ENCODE measurements around the gene DNAH6.
A peak's percentile ranks its signal among the peaks of the same experiment; 100 is the strongest.
"Not testable (repeated sequence)": the region's sequence is repeated elsewhere in the genome, so short reads cannot be mapped to it uniquely, and the experiment has no call there.

Gene DNAH6

GRCh38 chr2:84839851-84840250, 323.6 kb downstream of the DNAH6 start:
- DNase-seq (ENCODE audit: low spot score), result no peak

DNA sequence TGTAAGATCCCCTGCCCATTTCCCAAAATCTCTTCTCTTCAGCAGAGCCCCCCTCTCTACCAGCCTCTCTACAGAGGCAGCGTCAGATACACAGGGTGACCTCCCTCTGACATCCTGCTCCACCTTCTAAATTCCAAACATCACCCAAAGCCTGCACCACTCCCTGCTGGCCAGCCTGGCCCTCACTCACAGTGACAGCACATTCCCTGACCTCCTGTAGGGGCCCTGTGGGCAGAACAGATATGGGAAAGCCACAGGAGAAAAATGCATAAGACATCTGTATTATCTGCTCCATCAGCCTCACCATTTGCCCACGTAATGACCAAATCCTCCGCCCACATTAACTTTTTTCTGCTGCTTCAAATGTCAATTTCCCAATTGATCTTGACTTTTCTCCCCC, 324.0 kb downstream of the DNAH6 start:
- no peak for DNase-seq (ENCODE audit: low spot score)

DNA sequence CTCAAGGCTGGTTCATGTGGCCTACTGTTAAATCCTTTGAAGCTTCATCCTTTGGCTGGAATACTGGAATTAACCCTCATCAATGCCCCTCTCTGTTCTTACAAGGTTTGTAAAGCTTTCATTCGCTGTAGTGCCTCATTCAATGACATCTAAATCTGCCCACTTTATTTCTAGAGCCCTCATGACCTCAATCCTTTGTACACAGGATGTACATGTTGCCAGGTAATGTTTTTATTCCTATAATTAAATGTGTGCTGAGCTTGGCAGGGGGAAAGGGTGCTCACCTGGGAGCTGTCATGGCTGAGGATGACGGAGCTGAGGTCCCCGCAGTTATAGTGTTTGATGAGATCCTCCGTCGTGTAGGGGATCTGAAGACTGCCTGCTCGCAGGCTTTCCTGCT, 325.3 kb downstream of the DNAH6 start:
- no peak for DNase-seq (ENCODE audit: low spot score)

DNA sequence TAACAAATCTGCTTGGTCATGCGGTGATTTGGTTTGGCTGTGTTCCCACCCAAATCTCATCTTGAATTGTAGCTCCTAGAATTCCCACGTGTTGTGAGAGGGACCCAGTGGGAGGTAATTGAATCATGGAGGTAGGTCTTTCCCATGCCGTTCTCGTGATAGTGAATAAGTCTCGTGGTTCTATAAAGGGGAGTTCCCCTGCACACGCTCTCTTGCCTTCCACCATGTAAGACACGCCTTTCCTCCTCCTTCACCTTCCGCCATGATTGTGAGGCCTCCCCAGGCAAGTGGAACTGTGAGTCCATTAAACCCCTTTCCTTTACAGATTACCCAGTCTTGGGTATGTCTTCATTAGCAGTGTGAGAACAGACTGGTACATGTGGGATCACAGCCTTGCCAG, 327.8 kb downstream of the DNAH6 start:
- DNase-seq (ENCODE audit: low spot score), result no peak

- DNase-seq (ENCODE audit: low spot score), result no peak
These were observed 329.9 kb downstream of the DNAH6 start for GRCh38 chr2:84846041-84846663.

DNA sequence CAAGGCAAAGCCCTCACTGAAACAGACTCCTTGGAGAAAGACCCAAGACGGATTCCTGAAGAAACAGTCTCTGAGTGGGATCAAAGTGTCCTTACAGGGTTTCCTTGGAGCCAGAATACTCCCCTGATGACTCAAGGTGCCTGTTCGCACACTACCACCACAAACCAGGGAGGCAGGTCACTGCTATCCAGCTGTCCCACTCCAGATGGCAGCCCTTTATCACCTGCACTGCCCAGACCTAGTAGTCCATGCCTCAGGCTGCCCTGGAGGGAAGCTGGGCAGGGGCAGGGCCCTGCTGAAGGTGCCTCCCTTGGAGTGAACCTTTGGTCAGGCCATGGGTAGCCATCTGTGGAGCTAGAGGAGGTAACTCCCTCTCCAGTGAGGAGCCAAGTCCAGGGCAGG, 330.4 kb downstream of the DNAH6 start:
- DNase-seq (ENCODE audit: low spot score), result peak; percentile 28

DNA sequence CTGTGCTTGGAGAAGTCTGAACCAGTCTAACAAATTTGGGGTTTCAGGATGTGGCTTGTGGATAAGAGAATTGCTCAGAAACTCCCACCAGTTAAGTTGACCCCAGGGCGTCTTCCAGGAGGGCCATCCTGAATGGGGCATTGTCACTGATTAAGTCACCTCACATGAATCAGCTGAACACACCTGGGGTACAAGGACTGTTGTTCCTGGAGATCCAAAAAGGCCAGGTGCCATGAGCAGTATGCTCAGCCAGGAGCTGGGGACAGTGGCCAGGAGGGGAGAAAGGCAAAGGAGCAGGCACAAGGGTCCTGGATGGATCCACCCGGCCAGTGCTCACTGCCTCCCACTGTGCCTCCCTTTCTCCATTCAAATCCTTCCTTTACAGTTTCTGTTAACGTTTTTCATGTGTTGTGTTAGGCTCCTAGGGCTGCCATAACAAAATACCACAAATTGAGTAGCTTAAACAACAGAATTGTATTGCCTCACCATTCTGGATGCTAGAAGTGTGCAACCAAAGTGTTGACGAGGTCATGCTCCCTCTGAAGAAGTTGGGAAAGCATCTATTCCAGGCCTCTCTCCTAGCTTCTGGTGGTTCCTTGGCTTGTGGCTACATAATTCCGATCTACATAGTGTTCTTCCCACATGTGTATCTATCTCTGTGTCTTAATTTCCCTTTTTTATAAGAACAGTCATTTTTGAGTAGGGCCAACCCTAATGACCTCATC, 331.2 kb downstream of the DNAH6 start:
- DNase-seq (ENCODE audit: low spot score), result no peak

GRCh38 chr2:84849271-84849952, 333.1 kb downstream of the DNAH6 start:
- peak; percentile 24 for DNase-seq (ENCODE audit: low spot score)

DNA sequence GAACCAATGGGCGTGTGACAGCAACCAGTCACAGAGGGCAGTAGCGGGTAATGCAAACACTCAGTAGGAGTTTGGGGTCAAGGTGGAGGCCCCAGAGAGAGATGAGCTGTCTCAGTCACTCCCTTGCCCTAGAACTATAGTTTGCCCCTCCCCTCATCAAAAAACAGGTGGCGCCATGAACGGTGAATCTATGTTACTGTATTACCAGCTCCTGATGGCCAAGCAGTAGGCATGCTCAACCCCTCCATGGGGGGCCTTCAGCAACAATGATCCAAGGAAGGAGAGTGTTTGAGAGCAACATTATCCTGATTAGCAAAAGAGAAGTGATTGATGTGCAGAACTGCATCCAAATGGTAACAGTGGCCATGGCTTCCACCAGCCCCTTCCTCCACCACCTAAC, 334.2 kb downstream of the DNAH6 start:
- no peak for DNase-seq (ENCODE audit: low spot score)

DNA sequence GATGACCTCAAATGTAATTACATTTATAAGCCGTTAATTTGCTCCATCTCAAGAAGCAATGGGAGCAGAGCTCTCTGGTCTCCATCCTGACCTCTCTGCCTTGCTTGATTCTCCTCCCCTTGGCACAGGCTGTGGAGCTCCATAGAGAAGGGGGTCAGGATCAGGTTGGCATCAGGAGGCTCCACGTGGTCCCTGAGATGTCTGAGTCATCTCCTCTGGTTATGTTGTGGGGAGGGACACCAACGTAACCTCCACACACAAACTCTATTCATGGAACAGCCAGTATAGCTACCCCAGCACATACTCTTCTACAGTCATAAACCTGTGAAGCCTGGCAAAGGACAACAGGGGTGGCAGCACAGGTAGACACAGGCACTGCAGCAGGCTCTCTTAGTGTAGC, 335.6 kb downstream of the DNAH6 start:
- no peak for DNase-seq (ENCODE audit: low spot score)

DNA sequence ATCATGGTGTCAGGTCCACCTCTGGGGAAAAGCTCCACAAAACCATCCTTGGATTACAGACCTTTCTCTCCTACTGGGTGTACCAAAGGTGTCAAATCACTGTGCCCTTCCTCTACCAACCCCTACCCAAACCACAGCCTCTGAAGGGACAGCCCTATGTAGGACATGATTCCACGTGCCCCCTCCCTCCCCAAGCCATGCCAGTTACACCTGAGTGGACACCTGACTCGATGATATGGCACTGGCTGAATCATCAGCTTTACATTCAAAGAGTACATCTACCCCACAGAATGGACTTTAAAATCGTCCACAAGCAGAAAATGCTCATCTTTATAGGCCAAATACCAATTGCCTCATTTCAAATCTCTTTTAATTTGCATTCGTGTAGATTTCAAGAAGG, 338.6 kb downstream of the DNAH6 start:
- no peak for DNase-seq (ENCODE audit: low spot score)

GRCh38 chr2:84855731-84856130, 339.4 kb downstream of the DNAH6 start:
- DNase-seq (ENCODE audit: low spot score), result no peak

- no peak for DNase-seq (ENCODE audit: low spot score)
These were observed 340.5 kb downstream of the DNAH6 start for GRCh38 chr2:84856787-84857186.

- DNase-seq (ENCODE audit: low spot score), result no peak
These were observed 341.3 kb downstream of the DNAH6 start for GRCh38 chr2:84857566-84857965.

GRCh38 chr2:84858123-84858522, 341.8 kb downstream of the DNAH6 start:
- no peak for DNase-seq (ENCODE audit: low spot score)

DNA sequence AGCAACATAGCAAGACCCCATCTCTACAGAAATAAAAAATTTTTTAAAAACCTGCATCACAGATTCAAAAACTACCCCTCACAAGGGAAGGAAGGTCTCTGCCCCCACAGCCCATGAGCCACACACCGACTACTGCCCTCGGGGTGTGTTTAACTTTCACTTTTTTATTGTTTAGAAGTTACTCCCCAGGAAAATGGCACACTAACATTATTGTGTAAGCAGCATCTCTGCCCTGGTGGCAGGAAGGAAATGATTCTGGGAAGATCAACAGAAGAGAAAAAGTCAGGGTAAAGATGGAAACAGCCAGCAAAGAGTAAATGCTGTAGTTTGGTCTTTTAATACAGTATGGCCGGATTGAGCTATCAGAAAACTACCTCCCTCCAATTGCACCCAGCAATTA, 342.6 kb downstream of the DNAH6 start:
- no peak for DNase-seq (ENCODE audit: low spot score)

GRCh38 chr2:84861539-84861938, 345.2 kb downstream of the DNAH6 start:
- DNase-seq (ENCODE audit: low spot score), result no peak

DNA sequence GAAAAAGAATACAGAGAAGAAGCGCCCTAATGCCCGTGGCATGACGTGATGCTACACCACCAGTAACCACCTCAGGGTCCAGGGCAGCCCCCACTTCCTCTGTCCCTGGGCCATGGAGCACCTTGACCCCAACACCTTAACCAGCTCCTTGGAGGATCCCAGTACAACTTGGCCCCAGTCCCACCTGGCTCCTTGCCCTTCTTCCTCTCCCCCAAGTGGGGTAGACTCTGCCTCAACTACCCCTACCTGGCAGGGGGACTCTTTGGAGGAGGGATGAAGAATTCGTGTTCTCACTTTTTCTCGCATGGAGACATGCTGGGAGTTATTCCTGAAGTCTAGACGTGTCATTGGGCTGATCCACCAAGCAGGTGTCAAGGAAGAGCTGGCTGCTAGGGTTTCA, 345.7 kb downstream of the DNAH6 start:
- DNase-seq (ENCODE audit: low spot score), result no peak

DNA sequence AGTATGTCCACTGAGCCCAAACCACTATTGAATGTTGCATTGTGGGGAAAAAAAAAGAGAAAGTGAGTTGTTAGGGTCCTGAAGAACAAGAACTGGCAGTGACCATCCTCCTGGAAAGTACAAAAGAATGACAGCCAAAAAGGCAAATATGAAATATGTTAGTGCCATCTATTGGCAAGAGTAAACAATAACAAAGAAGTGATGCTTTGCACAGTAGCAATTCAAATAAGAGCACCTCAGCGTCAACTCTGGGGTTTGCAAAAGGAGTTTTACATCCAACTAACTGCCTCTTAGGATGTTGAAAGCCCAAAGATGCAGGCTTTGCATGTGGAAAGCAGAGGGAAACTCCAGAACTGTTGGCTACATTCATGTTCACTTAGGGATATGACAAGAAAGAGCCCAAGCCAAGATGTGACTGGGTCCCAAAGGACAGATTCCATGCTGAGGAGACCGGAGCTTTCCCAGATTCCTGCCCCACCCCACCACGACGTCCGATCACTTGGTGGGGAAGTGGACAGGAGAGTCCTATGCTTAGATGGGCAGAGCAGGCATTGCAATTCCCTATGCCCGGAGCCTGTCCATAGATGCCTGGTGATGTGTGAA, 349.0 kb downstream of the DNAH6 start:
- DNase-seq (ENCODE audit: low spot score), result no peak

- DNase-seq (ENCODE audit: low spot score), result no peak
These were observed 349.8 kb downstream of the DNAH6 start for GRCh38 chr2:84866122-84866521.

- DNase-seq (ENCODE audit: low spot score), result not testable (repeated sequence)
These were observed 352.0 kb downstream of the DNAH6 start for GRCh38 chr2:84868327-84868726.
